GF-D8 (cell line): ENCODE results near the gene RAP2B.
A peak's percentile ranks its signal among the peaks of the same experiment; 100 is the strongest.
"Not testable (repeated sequence)": the region's sequence is repeated elsewhere in the genome, so short reads cannot be mapped to it uniquely, and the experiment has no call there.

Experiments
- DNase-seq: peaks from one replicate; lab custom pipeline; 2025; lab: John Stamatoyannopoulos, UW

RAP2B gene

DNA sequence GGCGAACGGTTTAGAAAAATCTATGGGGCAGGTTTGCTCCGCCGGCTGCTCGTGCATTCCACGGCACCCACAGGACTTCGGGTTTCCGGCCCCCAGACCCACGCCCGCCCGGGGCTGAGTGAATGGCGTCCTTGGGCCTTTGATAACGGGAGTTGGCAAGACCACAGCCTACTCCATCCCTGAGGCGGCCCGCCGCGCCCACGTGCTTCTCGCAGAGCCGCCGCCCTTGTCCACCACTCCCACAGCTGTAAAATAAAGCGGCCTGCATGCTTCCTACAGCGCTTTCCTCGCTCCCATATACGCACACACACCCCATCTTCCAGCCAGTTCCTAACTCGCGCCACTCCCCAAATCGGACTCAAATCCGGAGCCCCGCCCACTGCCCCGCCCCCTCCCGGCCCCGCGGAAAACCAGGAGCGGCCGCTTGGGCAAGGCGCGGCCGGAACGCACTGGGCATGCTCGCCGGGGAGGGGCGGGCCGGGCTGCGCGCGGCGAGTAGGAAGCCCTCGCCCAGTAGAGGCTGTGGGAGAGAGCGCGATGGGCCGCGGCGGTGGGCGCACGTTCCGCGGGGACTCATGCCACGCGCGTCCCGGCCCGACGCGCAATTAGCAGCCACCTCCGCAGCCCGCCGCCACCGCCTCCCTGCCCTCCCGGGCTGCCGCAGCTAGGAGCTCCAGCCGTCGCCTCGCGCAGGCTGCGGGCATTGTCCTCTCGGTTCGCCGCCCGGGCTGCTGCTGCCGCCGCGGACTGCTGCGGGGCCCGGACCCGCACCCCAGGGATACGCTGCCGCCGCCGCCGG lies at the start of gene RAP2B:
Gene RAP2B (plus strand): TSS at position 513 of the 799 bp plus-strand sequence. CDS start 468 bp downstream, outside the sequence.
- DNase-seq = peak; percentile 69

- DNase-seq = no peak
These were observed 48.5 kb upstream of the RAP2B start for GRCh38 chr3:153113541-153113940.

DNA sequence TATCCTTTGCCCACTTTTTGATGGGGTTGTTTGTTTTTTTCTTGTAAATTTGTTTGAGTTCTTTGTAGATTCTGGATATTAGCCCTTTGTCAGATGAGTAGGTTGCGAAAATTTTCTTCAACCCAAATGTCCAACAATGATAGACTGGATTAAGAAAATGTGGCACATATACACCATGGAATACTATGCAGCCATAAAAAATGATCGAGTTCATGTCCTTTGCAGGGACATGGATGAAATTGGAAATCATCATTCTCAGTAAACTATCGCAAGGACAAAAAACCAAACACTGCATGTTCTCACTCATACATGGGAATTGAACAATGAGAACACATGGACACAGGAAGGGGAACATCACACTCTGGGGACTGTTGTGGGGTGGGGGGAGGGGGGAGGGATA lies 47.8 kb upstream of the RAP2B start:
- DNase-seq = not testable (repeated sequence)

DNA sequence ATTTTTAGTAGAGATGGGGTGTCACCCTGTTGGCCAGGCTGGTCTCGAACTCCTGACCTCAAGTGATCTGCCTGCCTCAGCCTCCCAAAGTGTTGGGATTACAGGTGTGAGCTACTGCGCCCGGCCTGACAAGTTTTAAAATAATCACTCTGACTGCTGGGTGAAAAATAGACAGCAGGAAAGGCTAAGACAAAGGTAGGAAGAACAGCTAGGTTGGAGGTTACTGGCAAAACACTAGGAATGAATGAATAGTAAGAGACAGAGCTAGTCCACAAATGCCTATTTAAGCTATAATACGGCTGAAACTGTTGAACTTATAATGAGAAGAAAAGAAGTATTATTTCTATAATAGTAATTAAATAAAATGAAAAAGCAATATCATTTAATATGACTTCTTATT lies 46.7 kb upstream of the RAP2B start:
- no peak for DNase-seq

DNA sequence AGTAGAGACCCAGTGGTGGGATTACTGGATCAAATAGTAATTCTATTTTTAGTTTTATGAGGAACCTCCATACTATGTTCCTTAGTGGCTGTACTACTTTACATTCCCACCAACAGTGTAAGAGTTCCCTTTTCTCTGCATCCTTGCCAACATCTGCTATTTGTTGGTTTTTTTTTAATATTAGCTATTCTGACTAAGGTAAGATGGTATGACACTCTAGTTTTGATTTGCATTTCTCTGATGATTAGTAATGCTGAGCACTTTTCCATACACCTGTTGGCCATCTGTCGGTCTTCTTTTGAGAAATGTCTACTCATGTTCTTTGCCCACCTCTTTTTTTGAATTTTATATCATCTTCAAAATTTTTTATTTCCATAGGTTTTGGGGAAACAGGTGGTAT lies 34.2 kb upstream of the RAP2B start:
- DNase-seq = no peak

- no peak for DNase-seq
These were observed 32.6 kb upstream of the RAP2B start for GRCh38 chr3:153129426-153129825.

GRCh38 chr3:153129866-153130265 lies 32.2 kb upstream of the RAP2B start:
- DNase-seq = no peak

DNA sequence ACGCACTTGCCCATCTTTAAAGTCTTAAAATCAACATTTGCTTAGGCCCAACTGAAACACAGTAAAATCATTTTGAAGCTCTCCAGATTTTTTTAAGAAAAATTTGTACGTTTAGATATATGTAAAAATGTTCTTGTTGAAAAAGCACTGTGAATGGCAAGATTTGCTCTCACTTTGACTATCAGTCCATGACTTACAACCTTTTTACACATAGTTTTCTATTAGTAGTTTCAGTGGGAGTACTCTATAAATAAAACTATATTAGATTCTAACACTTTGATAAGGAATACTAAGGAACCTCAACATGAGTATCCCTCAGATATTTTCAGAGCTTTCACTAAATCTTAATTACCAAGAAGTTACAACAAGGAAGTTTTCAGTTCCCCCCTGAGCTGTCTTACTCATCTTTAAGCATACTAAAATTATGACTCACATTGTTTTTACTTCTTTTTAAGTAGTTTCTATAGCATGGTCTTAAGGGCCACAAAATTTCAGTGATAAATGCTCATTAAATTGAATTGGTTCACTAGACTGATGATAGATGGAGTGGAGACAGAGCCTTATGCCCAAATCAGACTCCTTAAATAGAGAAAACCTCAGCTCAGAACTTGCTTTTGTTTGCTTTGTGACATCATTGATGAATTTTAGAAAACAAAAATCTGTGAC lies 31.6 kb upstream of the RAP2B start:
- DNase-seq = no peak

GRCh38 chr3:153137626-153138025 lies 24.4 kb upstream of the RAP2B start:
- DNase-seq = no peak

- no peak for DNase-seq
These were observed 23.5 kb upstream of the RAP2B start for GRCh38 chr3:153138276-153139210.

GRCh38 chr3:153142961-153143360 lies 19.1 kb upstream of the RAP2B start:
- no peak for DNase-seq

- DNase-seq = no peak
These were observed 18.0 kb upstream of the RAP2B start for GRCh38 chr3:153144071-153144470.

GRCh38 chr3:153144779-153145178 lies 17.2 kb upstream of the RAP2B start:
- no peak for DNase-seq

- DNase-seq = no peak
These were observed 16.6 kb upstream of the RAP2B start for GRCh38 chr3:153145454-153145853.

DNA sequence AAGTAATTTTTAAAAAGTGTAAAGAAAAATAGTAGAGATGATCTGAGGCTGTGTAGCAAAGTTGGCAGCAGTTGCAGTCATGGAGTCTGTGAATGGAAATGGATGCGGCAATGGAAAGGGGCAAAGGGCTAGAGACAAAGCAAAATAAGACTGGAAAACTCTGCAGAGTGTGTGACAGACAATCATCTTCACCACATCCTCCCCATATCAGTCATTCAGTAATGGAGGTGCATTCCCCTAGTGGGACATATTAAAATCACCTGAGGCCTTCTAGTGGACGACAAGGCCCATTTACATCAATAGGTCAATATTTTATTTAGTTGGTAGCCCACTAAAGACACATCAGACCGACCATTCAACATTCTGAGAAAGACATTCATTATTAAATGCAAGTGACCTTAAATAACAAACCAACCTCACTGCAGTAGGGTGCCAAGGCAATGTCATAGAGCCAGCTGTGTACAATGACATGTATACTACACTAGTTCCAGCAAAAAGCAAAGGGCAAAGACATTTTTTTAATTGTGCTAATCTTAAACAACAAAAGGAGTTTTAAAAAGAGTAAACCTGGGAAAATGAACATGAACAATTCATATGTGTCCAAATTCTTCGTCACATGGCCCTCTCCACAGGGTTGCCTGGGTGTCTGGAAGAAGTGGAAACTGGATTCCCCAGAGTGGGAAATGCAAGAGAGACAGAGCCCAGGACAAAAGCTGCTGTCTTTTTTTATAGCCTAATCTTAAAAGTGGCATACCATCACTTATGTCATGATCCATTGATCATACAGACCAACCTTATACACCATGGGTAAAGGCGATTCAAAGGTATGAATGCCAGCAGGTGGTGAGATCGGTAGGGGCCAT lies 15.6 kb upstream of the RAP2B start:
- no peak for DNase-seq

DNA sequence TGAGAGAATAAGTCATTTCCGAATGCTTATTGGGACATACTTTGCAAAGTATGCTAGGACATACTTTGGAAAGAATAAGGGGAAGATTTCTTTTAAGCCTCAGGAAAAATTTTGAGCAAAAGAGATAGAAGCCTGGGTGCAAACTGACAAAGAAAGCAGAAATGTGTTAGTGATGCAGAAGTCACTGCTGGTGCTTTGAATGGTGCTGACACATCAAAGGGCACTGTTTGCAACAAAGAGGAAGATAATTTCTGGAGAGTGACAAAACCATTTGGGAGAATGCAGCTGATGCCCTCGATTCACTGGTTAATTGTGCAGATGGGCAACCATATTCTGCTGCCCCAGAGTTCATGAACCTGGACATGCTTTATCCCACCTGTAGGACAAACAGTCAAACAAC lies 11.0 kb upstream of the RAP2B start:
- no peak for DNase-seq

DNA sequence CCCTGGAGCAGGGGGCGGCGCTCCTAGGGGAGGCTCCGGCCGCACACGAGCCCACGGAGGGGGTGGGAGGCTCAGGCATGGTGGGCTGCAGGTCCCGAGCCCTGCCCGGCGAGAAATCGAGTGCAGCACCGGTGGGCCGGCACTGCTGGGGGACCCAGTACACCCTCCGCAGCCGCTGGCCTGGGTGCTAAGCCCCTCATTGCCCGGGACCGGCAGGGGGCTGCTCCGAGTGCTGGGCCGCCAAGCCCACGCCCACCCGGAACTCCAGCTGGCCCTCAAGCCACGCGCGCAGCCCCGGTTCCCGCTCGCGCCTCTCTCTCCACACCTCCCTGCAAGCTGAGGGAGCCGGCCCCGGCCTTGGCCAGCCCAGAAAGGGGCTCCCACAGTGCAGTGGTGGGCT lies 6.2 kb upstream of the RAP2B start:
- DNase-seq = not testable (repeated sequence)

DNA sequence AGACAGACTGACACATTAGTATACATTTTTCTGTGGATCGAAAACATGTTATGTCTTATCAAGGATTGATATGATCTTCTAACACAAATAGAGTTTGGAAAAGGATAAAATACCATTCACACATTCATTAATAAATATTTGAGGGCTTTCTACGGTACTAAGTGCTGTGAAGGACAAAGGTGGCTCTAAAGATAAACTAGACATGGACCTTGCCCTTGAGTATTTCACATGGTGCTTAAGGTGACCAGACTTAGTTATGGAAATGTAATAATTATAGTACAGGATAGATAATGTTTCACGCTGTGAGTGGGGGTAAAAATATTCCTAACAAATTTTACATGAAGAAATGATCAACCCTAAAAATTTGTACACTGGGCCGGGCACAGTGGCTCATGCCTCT lies 3.8 kb upstream of the RAP2B start:
- DNase-seq = no peak

DNA sequence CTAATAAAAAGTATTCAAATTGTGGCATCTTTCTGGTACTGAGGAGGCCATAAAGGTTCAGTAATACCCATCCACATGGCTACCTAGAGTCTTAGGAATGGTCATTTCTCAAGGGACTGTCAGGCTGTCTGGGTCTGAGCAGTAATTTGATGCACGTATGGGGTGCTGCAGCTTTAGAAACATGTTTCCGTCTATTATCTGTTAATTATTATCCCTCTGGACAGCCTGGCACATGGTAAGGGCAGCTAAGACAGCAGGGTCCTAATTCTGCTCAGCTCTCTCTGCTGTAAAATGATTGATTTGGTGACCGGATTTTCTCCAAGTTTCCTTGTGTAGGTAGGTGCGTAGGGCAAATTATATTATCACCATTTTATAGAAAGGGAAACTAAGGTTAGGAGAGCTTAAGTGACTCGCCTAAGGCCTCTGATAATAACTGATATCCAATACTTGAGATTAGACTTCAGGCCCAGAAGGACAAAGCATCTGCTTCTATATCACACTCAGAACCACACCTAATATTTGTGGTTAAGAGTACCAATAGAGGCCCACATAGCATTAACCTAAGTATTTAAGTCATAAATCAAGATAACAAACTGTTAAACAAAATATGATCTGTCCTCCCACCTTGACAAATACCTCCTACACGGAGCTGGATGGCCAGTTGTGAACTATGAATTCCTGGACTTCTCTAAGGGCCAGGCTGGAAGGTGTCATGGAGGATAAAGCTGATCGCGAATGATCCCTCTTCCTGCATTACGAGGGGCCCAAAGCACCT lies 2.9 kb upstream of the RAP2B start:
- no peak for DNase-seq

DNA sequence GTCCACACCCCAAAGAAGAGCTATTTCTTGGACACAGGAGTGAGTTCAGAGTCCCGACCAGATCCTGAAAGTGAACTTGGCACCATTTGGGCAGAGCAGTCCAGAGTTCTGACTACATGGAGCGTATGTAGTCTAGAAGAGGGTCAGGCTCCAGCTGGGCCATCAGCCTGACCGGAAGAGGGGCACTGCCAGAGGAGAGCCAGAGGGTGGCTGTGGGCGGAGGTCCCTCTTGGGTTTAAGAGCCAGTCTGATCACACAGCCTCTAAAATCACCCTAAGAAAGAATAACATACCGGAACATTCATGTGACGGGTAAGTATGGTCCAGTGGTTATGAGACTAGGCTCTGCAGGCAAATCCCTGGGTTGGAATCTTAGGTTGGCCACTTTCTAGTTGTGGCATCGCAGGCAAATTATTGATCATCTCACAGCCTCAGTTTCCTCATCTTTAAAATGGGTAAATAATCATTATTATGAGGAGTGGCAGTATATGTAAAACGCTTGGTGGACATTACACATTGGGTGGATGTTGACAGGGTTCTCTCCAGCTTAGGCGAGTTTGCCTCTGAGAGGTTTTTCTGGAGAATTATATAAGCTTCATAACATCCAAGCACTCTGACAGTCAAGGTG lies 2.1 kb upstream of the RAP2B start:
- no peak for DNase-seq
